ENCODE results near the gene CARD14. TPM values are rescaled to one million over a fixed set of nuclear protein-coding genes. Genes with fewer than 3 reads are reported as not detected.
A peak's percentile ranks its signal among the peaks of the same experiment; 100 is the strongest.

Gene CARD14
- total RNA-seq, 1 donor from 2014 or later: 0.30 TPM

GRCh38 chr17:80214878-80215210 is 45.0 kb downstream of the CARD14 start:
- Mint-ChIP-seq H3K27ac (ENCODE audit: unreplicated experiment) (no peak overlapping the region), H3K4me3 (ENCODE audit: unreplicated experiment) (no peak overlapping the region), H3K36me3 (ENCODE audit: low read depth) (peaks cover 21% of the 10 kb centered on the region), H3K27me3 (ENCODE audit: low read depth) (no peaks in the 10 kb centered on the region), H3K4me1 (ENCODE audit: low read depth) (peaks cover 11% of the 10 kb centered on the region), H3K9me3 (ENCODE audit: low read depth) (no peaks in the 10 kb centered on the region)
- no peak for DNase-seq (ENCODE audit: low spot score)
- TF ChIP-seq, protein P1, sequence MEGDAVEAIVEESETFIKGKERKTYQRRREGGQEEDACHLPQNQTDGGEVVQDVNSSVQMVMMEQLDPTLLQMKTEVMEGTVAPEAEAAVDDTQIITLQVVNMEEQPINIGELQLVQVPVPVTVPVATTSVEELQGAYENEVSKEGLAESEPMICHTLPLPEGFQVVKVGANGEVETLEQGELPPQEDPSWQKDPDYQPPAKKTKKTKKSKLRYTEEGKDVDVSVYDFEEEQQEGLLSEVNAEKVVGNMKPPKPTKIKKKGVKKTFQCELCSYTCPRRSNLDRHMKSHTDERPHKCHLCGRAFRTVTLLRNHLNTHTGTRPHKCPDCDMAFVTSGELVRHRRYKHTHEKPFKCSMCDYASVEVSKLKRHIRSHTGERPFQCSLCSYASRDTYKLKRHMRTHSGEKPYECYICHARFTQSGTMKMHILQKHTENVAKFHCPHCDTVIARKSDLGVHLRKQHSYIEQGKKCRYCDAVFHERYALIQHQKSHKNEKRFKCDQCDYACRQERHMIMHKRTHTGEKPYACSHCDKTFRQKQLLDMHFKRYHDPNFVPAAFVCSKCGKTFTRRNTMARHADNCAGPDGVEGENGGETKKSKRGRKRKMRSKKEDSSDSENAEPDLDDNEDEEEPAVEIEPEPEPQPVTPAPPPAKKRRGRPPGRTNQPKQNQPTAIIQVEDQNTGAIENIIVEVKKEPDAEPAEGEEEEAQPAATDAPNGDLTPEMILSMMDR (IDR thresholded peaks at IDR 0.05): no peak

GRCh38 chr17:80216473-80217456 is 46.9 kb downstream of the CARD14 start:
- peaks cover 13% of the 10 kb centered on the region for H3K36me3 Mint-ChIP-seq (ENCODE audit: low read depth)
- H3K27me3 Mint-ChIP-seq (ENCODE audit: low read depth): no peaks in the 10 kb centered on the region
- no peak overlapping the region for H3K27ac Mint-ChIP-seq (ENCODE audit: unreplicated experiment)
- no peak for DNase-seq (ENCODE audit: low spot score)
- TF ChIP-seq, protein P1 (IDR thresholded peaks at IDR 0.05): no peak
- no peaks in the 10 kb centered on the region for H3K9me3 Mint-ChIP-seq (ENCODE audit: low read depth)
- H3K4me1 Mint-ChIP-seq (ENCODE audit: low read depth): peaks cover 16% of the 10 kb centered on the region
- no peak overlapping the region for H3K4me3 Mint-ChIP-seq (ENCODE audit: unreplicated experiment)

- H3K36me3 Mint-ChIP-seq (ENCODE audit: low read depth): peaks cover 12% of the 10 kb centered on the region
- no peaks in the 10 kb centered on the region for H3K9me3 Mint-ChIP-seq (ENCODE audit: low read depth)
- H3K4me3 Mint-ChIP-seq (ENCODE audit: unreplicated experiment): no peak overlapping the region
- H3K27ac Mint-ChIP-seq (ENCODE audit: unreplicated experiment): no peak overlapping the region
- DNase-seq (ENCODE audit: low spot score): no peak
- TF ChIP-seq, protein P1 (IDR thresholded peaks at IDR 0.05): no peak
- H3K4me1 Mint-ChIP-seq (ENCODE audit: low read depth): peaks cover 16% of the 10 kb centered on the region
- no peaks in the 10 kb centered on the region for H3K27me3 Mint-ChIP-seq (ENCODE audit: low read depth)
Observed at GRCh38 chr17:80217703-80218362, 48.0 kb downstream of the CARD14 start.

GRCh38 chr17:80218391-80218790 is 48.6 kb downstream of the CARD14 start:
- Mint-ChIP-seq H3K36me3 (ENCODE audit: low read depth) (peaks cover 10% of the 10 kb centered on the region), H3K4me3 (ENCODE audit: unreplicated experiment) (peak overlapping the region; percentile 89), H3K27ac (ENCODE audit: unreplicated experiment) (no peak overlapping the region), H3K27me3 (ENCODE audit: low read depth) (no peaks in the 10 kb centered on the region), H3K9me3 (ENCODE audit: low read depth) (no peaks in the 10 kb centered on the region), H3K4me1 (ENCODE audit: low read depth) (peaks cover 19% of the 10 kb centered on the region)
- TF ChIP-seq, protein P1 (IDR thresholded peaks at IDR 0.05): no peak
- DNase-seq (ENCODE audit: low spot score): no peak

DNA sequence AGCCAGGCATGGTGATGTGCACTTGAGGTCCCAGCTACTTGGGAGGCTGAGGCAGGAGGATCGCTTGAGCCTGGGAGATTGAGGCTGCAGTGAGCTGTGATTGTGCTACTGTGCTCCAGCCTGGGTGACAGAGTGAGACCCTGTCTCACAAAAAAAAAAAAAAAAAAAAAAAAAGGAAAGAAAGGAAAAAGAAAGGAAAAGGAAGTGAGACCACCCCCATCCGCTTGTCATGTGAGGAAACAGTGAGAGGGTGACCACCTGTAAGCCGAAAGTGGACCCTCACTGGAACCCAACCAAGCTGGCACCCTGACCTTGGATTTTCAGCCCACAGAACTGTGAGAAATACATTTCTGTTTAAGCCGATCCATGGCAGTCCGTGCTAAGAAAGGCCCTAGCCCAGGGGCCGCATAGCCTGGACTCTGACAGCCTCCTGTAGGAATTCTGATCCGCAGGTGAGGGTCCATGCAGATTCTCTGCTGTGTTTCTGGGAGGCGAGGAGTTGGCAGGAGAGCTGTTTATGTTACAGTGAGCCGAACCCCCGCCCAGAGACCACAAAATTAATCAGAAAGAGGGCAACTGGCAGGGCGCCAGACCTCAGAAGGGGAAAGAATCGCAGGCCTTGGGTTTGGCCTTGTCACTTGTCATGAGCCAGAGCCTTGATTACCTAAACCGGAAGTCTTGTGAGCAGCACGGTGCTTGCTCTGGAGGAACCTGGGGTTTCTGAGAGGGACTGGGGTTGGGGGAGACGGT is 49.4 kb downstream of the CARD14 start:
- TF ChIP-seq, protein P1 (IDR thresholded peaks at IDR 0.05): no peak
- H3K36me3 Mint-ChIP-seq (ENCODE audit: low read depth): peaks cover 12% of the 10 kb centered on the region
- peak overlapping the region; percentile 89 for H3K4me3 Mint-ChIP-seq (ENCODE audit: unreplicated experiment)
- no peaks in the 10 kb centered on the region for H3K9me3 Mint-ChIP-seq (ENCODE audit: low read depth)
- DNase-seq (ENCODE audit: low spot score): no peak
- H3K4me1 Mint-ChIP-seq (ENCODE audit: low read depth): peaks cover 19% of the 10 kb centered on the region
- H3K27me3 Mint-ChIP-seq (ENCODE audit: low read depth): no peaks in the 10 kb centered on the region
- H3K27ac Mint-ChIP-seq (ENCODE audit: unreplicated experiment): peak overlapping the region; percentile 91
